ENCODE results near the gene DPRX. TPM values are rescaled to one million over a fixed set of nuclear protein-coding genes. Genes with fewer than 3 reads are reported as not detected.

DPRX gene
- total RNA-seq, 2 experiments from 2014 or later: not detected

DNA sequence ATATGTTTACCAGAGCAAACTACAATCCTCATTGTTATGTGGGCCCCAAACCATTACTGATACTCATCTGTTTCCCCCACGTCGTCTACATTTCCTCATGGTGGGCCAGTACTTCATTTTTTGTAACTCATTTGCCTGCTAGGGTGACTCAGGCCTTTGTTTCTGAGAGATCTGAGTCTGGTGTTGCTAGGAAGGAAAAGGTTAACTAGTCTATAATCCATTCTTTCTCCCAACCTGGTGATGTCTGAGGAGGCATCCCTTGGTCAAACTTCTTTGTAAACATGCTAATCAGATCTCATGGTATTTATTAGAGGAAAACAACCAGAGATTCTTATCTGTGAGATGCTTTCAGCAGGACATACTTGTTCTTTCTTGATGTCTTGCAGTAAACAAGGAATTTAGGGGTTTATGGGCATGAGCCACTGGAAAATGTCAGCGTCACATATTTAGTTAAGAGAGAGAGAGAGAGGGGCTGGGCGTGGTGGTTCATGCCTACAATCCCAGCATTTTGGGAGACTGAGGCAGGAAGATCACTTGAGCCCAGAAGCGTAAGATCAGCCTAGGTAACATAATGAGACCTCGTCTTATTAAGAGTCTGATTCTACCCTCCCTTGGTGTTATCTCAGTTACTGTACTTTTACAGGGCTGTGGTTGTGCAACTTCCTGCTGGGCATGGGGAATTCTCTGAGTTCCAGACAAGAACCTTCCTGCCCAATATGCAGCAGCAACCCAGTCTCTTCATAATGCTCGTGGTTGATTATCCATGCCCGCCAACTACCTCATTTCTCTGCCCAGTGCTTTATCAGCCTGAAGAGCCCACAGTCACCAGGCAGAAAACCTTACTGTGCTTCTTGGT, 9.7 kb upstream of the DPRX start:
- Mint-ChIP-seq H3K9me3 (ENCODE audit: low read depth) (peaks cover 6% of the 10 kb centered on the region), H3K27ac (no peak overlapping the region), H3K4me1 (no peaks in the 10 kb centered on the region), H3K27me3 (peaks cover 2% of the 10 kb centered on the region), H3K36me3 (ENCODE audit: low read depth) (peaks cover 1% of the 10 kb centered on the region), H3K4me3 (no peak overlapping the region)
- intact Hi-C loops (cut with DNase I, micrococcal nuclease): no loop called here
- no peak for ATAC-seq
- no peak for DNase-seq
- POLR2A ChIA-PET: no interaction called here
- CTCF ChIA-PET: no interaction called here

- peak; percentile 6 for DNase-seq
- no peak overlapping the region for H3K27ac Mint-ChIP-seq
Observed at GRCh38 chr19:53624771-53625545, 6.8 kb upstream of the DPRX start.

DNA sequence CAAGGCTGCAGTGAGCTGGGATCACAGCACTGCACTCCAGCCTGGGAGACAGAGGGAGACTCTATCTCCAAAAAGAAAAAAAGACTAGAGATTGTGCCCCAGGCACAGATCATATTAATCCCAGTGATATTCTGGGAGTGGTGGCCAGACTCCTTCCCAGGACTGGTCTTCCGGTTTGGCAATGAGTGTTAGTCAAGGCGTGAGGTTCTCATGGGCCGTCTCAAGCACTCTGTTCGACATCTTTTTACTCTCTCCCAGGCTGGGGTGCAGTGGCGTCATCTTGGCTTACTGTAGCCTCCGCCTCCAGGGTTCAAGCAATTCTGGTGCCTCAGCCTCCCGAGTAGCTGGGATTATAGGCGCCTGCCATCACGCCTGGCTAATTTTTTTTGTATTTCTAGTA, 5.3 kb upstream of the DPRX start:
- no peak for ATAC-seq
- peaks cover 1% of the 10 kb centered on the region for H3K36me3 Mint-ChIP-seq (ENCODE audit: low read depth)

More at GRCh38 chr19:53624771-53625545, 6.8 kb upstream of the DPRX start:
- H3K4me1 Mint-ChIP-seq: no peaks in the 10 kb centered on the region
- peaks cover 3% of the 10 kb centered on the region for H3K9me3 Mint-ChIP-seq (ENCODE audit: low read depth)
- ChIA-PET POLR2A (no interaction called here), CTCF (no interaction called here)
- H3K4me3 Mint-ChIP-seq: no peak overlapping the region
- intact Hi-C loops (cut with DNase I, micrococcal nuclease): no loop called here
- ATAC-seq: peak; percentile 47
- H3K27me3 Mint-ChIP-seq: peaks cover 2% of the 10 kb centered on the region
- peaks cover 1% of the 10 kb centered on the region for H3K36me3 Mint-ChIP-seq (ENCODE audit: low read depth)

GRCh38 chr19:53626976-53627375, 4.8 kb upstream of the DPRX start:
- H3K36me3 Mint-ChIP-seq (ENCODE audit: low read depth): peaks cover 1% of the 10 kb centered on the region
- intact Hi-C loops (cut with DNase I, micrococcal nuclease): no loop called here
- peaks cover 5% of the 10 kb centered on the region for H3K9me3 Mint-ChIP-seq (ENCODE audit: low read depth)
- no peak overlapping the region for H3K27ac Mint-ChIP-seq
- no peak overlapping the region for H3K4me3 Mint-ChIP-seq
- ChIA-PET POLR2A (no interaction called here), CTCF (no interaction called here)
- H3K27me3 Mint-ChIP-seq: peaks cover 2% of the 10 kb centered on the region
- no peak for ATAC-seq
- no peak for DNase-seq
- H3K4me1 Mint-ChIP-seq: no peaks in the 10 kb centered on the region

More for the DNA sequence above, 5.3 kb upstream of the DPRX start:
- no peak for DNase-seq
- POLR2A ChIA-PET: no interaction called here
- H3K9me3 Mint-ChIP-seq (ENCODE audit: low read depth): peaks cover 3% of the 10 kb centered on the region
- CTCF ChIA-PET: interaction anchor here (0.5 kb wide), 1 partner anchor 123 kb away, joined by 3 read pairs; no protein-coding TSS in a partner anchor
- H3K27me3 Mint-ChIP-seq: peaks cover 2% of the 10 kb centered on the region
- H3K4me1 Mint-ChIP-seq: no peaks in the 10 kb centered on the region
- no peak overlapping the region for H3K4me3 Mint-ChIP-seq
- H3K27ac Mint-ChIP-seq: no peak overlapping the region
- intact Hi-C loops (cut with DNase I, micrococcal nuclease): no loop called here

GRCh38 chr19:53634768-53635167, 3.0 kb downstream of the DPRX start:
- no peaks in the 10 kb centered on the region for H3K4me1 Mint-ChIP-seq
- peaks cover 3% of the 10 kb centered on the region for H3K27me3 Mint-ChIP-seq

GRCh38 chr19:53639471-53639870, 7.7 kb downstream of the DPRX start:
- intact Hi-C loops (cut with DNase I, micrococcal nuclease): no loop called here
- DNase-seq (no peak), ATAC-seq (no peak)
- CTCF ChIA-PET: no interaction called here
- H3K4me3 Mint-ChIP-seq: no peak overlapping the region
- H3K27me3 Mint-ChIP-seq: peaks cover 3% of the 10 kb centered on the region
- POLR2A ChIA-PET: no interaction called here
- H3K27ac Mint-ChIP-seq: no peak overlapping the region
- H3K4me1 Mint-ChIP-seq: no peaks in the 10 kb centered on the region
- no peaks in the 10 kb centered on the region for H3K36me3 Mint-ChIP-seq (ENCODE audit: low read depth)
- H3K9me3 Mint-ChIP-seq (ENCODE audit: low read depth): peaks cover 13% of the 10 kb centered on the region

More at GRCh38 chr19:53634768-53635167, 3.0 kb downstream of the DPRX start:
- Mint-ChIP-seq H3K4me3 (no peak overlapping the region), H3K36me3 (ENCODE audit: low read depth) (no peaks in the 10 kb centered on the region), H3K27ac (no peak overlapping the region), H3K9me3 (ENCODE audit: low read depth) (peaks cover 14% of the 10 kb centered on the region)
- no peak for DNase-seq
- no peak for ATAC-seq
- intact Hi-C loops (cut with DNase I, micrococcal nuclease): no loop called here
- ChIA-PET CTCF (no interaction called here), POLR2A (no interaction called here)

DNA sequence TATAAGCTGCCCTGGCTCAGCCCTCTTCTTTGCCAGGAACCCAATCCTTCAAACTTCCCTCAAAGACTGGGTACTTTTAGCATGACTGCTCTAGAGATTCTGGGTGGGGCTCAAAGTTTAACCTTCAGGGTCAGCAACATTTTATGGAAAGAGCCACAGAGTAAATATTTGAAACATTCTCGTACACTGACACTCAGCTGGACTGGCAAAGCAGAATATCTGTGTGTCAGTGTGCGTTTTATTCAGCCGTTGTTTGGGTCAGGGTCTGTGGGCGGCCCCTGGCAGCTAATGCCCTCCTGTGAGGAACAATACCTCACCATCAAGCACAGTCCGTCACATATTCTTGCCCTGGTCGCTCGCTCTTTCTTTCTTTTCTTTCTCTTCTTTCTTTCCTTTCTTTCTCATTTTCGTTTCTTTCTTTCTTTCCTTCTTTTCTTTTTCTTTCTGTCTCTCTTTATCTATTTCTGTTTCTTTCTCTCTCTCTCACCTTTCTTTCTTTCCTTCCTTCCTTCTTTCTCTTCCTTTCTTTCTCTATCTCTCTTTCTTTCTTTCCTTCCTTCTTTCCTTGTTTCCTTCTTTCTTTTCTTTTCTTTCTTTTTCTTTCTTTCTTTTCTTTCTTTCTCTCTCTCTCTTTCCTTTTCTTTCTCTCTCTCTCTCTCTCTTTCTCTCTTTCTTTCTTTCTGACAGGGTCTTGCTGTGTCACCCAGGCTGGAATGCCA, 10.7 kb downstream of the DPRX start:
- intact Hi-C loops (cut with DNase I, micrococcal nuclease): no loop called here
- POLR2A ChIA-PET: no interaction called here

DNA sequence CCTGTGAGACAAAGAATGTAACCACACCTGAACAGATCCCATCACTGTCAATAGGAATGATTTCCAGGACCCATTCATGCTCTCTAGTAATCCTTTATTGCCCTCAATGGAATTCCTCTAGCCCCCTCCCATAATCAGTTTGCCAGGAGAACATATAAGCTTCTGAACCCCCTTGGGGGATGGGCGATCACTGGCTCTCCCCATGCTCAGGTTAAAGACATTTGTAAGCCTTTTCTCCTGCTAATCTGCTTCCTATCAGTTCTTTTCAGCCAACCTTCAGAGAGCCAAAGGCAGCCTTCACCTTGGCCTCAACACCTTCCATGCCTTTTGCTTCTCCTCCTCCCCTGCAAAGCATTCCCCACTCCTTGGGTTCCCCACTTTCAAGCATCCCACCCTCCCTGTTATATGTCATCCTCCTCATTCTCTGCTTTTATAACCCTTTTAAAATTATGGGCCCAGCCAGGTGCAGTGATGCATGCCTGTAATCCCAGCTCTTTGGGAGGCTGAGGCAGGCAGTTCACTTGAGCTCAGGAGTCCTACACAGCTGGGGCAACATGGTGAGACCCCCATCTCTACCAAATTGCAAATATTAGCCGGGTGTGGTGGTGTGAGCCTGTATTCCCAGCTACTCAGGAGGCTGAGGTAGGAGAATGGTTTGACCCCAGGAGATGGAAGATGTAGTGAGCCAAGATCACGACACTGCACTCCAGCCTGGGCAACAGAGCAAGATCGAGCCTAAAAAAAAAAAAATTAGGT, 12.4 kb downstream of the DPRX start:
- intact Hi-C loops (cut with DNase I, micrococcal nuclease): no loop called here
- CTCF ChIA-PET: no interaction called here

More for the DNA sequence above, 10.7 kb downstream of the DPRX start:
- ATAC-seq (no peak), DNase-seq (no peak)
- Mint-ChIP-seq H3K36me3 (ENCODE audit: low read depth) (peaks cover 2% of the 10 kb centered on the region), H3K4me3 (no peak overlapping the region), H3K9me3 (ENCODE audit: low read depth) (peaks cover 4% of the 10 kb centered on the region), H3K27ac (no peak overlapping the region), H3K4me1 (no peaks in the 10 kb centered on the region), H3K27me3 (no peaks in the 10 kb centered on the region)
- CTCF ChIA-PET: no interaction called here

GRCh38 chr19:53646144-53646543, 14.3 kb downstream of the DPRX start:
- H3K36me3 Mint-ChIP-seq (ENCODE audit: low read depth): peaks cover 2% of the 10 kb centered on the region
- ATAC-seq (no peak), DNase-seq (no peak)
- CTCF ChIA-PET: no interaction called here
- no peaks in the 10 kb centered on the region for H3K27me3 Mint-ChIP-seq
- POLR2A ChIA-PET: interaction anchor here (0.7 kb wide), 1 partner anchor 562 kb away, joined by 8 read pairs; no protein-coding TSS in a partner anchor
- H3K9me3 Mint-ChIP-seq (ENCODE audit: low read depth): peaks cover 7% of the 10 kb centered on the region
- no peak overlapping the region for H3K27ac Mint-ChIP-seq
- no peak overlapping the region for H3K4me3 Mint-ChIP-seq
- intact Hi-C loops (cut with DNase I, micrococcal nuclease): no loop called here
- H3K4me1 Mint-ChIP-seq: no peaks in the 10 kb centered on the region

More for the DNA sequence above, 12.4 kb downstream of the DPRX start:
- H3K27me3 Mint-ChIP-seq: no peaks in the 10 kb centered on the region
- H3K27ac Mint-ChIP-seq: no peak overlapping the region
- peaks cover 4% of the 10 kb centered on the region for H3K9me3 Mint-ChIP-seq (ENCODE audit: low read depth)
- POLR2A ChIA-PET: no interaction called here
- DNase-seq (no peak), ATAC-seq (no peak)
- H3K4me1 Mint-ChIP-seq: no peaks in the 10 kb centered on the region
- H3K4me3 Mint-ChIP-seq: no peak overlapping the region
- H3K36me3 Mint-ChIP-seq (ENCODE audit: low read depth): peaks cover 2% of the 10 kb centered on the region

GRCh38 chr19:53647350-53647749, 15.6 kb downstream of the DPRX start:
- H3K9me3 Mint-ChIP-seq (ENCODE audit: low read depth): peaks cover 7% of the 10 kb centered on the region
- H3K4me3 Mint-ChIP-seq: no peak overlapping the region
- peaks cover 2% of the 10 kb centered on the region for H3K36me3 Mint-ChIP-seq (ENCODE audit: low read depth)
- ChIA-PET CTCF (no interaction called here), POLR2A (no interaction called here)
- no peak overlapping the region for H3K27ac Mint-ChIP-seq
- H3K27me3 Mint-ChIP-seq: no peaks in the 10 kb centered on the region
- no peak for ATAC-seq
- intact Hi-C loops (cut with DNase I, micrococcal nuclease): no loop called here
- no peaks in the 10 kb centered on the region for H3K4me1 Mint-ChIP-seq
- DNase-seq: no peak

DNA sequence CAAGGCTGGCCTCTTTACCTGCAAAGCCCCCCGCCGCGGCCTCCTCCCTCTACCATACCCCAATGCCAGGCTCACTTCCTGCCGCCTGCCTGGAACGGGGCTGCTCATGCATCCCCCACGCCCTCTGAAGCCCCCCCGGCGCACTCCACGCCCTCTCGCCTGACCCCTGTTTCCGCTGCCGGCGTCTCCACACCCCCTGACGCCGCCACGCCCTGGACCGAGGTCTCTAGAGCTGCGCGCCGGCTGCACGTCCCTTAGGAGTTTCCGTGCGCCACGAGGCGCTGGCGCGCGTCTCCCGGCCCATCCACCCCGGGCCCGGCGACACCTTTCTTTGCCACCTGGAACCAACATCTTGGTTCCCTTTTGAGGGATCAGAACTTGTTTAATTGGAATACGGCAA, 16.0 kb downstream of the DPRX start:
- intact Hi-C loops (cut with DNase I, micrococcal nuclease): no loop called here
- ChIA-PET CTCF (no interaction called here), POLR2A (no interaction called here)
- Mint-ChIP-seq H3K36me3 (ENCODE audit: low read depth) (peaks cover 2% of the 10 kb centered on the region), H3K27ac (no peak overlapping the region), H3K4me3 (no peak overlapping the region), H3K27me3 (no peaks in the 10 kb centered on the region), H3K9me3 (ENCODE audit: low read depth) (peaks cover 7% of the 10 kb centered on the region), H3K4me1 (no peaks in the 10 kb centered on the region)
- no peak for ATAC-seq
- DNase-seq: no peak
